NCI-H446 (cell line): Measurements from ENCODE around the gene PBX1.
A peak's percentile ranks its signal among the peaks of the same experiment; 100 is the strongest.
"Not testable (repeated sequence)": the region's sequence is repeated elsewhere in the genome, so short reads cannot be mapped to it uniquely, and the experiment has no call there.

Experiments used
- DNase-seq, 2 experiments: peaks; one replicate each; lab custom pipeline; 2025; lab: John Stamatoyannopoulos, UW

Gene PBX1

DNA sequence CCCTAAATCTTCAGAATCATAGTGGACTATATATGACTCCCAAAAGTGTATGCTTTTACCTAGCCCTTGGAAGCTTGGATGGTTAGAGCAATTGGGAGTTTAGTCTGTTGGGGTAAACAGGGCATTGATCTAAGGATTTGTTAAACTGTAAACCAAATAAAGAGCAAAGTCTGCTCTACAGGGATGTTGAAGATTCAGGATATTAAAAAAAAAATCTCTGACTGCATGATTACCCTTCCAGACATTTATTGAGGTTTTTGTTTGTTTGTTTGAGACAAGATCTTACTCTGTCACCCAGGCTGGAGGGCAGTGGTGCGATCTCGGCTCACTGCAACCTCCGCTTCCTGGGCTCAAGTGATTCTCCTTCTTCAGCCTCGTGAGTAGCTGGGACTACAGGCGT, 31.6 kb downstream of the PBX1 start:
- DNase-seq, result no peak

GRCh38 chr1:164591858-164592257, 32.9 kb downstream of the PBX1 start:
- peak in 1 of 2 experiments; percentile 27 for DNase-seq

- DNase-seq, result no peak
These were observed 33.6 kb downstream of the PBX1 start for GRCh38 chr1:164592634-164593033.

DNA sequence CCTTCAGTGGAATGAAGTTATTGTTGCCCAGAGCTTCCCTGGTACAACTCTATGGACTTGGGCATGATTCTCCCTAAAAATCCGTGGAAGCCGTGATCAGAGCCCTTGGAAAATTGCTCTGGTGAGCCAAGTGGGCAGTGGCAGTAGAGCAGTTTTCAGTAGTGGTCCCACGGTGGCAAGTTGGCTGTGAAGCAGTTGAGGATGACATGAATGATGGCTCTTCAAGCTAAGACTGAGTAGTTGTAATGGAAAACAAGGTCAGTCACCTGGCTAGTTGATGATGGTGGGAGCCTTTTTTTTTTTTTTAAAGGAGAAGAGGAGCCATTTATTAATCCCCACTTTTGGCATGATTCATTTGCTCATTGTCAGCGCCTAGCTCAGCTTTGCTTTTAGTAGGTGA, 36.2 kb downstream of the PBX1 start:
- DNase-seq, result no peak

DNA sequence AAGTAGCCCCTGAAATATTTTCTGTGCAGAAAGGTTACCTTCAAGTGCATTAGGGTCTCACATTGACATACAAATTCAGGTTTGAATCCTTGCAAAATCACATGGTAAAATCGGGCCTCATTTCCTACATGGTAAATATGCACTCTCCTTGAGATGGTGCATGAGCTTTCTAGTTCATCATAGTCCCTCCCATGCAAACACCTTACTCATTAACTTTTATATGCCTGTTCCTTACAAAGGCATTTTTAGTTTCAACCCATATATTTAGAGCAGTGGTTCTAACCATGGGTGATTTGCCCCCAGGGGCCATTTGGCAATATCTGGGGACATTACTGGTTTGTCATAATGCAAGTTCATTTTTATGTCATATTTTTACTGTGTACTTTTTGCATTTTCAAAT, 37.2 kb downstream of the PBX1 start:
- no peak for DNase-seq

- no peak for DNase-seq
These were observed 39.7 kb downstream of the PBX1 start for GRCh38 chr1:164598719-164599118.

DNA sequence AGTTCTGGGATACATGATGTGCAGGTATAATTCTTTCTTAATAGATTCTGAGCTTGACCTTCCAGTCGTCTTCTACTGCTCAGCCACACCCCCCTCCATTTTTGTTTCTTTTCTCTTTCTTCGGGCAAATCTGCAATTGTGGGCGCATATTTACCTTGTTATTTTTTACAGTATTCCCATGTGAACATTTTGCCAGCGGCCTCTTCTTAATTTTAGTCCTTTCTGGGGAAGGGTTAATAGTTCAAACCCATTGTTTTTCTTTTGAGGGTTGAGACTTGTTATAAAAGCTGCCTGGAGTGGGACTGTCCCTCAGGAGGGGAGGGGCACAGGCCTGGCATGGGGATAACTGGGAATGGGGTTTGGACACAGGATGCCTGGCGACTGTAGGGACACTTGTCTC, 40.3 kb downstream of the PBX1 start:
- DNase-seq, result no peak

GRCh38 chr1:164601399-164602100, 42.6 kb downstream of the PBX1 start:
- no peak for DNase-seq

- DNase-seq, result no peak
These were observed 43.1 kb downstream of the PBX1 start for GRCh38 chr1:164602101-164602422.

GRCh38 chr1:164602480-164603093, 43.6 kb downstream of the PBX1 start:
- DNase-seq, result peak; percentile 63 to 89

GRCh38 chr1:164603805-164604204, 44.8 kb downstream of the PBX1 start:
- not testable (repeated sequence) for DNase-seq

- DNase-seq, result no peak
These were observed 45.6 kb downstream of the PBX1 start for GRCh38 chr1:164604541-164604940.

DNA sequence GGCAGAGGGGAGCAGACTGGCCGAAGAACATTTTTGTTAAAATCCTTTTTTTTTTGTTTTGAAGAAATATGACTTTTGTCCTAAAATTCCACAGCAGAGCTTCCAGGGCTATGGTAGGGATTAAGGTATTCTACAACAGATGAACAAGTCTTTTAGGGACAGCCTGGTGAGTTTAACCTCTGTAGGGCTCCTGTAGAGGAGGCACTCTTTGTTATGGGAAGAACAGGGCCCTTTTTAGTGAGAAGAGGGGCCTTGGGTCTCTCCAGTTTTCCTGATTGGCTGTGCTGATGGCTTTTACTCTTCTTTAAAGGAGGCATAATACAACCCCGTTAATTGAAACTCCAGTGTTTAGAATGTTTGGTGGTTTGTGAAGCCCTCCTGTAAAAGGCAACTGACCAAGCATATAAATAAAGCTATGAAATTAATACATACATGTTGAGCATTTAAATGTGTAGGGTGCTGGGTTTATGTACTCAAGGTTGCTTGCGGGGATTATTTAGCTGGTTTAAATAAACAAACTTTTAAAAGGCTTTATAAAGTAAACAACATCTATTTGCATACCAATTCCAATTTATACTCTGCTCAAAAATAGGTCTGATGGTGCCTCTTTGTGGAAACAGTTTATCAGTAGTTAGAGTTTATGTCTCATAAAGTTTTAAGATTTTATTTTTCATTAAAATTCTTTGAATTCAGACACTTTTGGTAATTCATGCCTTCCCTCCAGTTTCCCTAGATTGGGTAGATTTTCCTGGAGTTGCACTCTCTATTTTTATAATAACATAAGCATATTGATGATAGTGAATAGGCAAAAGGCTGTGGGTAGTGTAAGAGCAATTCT, 46.5 kb downstream of the PBX1 start:
- no peak for DNase-seq

DNA sequence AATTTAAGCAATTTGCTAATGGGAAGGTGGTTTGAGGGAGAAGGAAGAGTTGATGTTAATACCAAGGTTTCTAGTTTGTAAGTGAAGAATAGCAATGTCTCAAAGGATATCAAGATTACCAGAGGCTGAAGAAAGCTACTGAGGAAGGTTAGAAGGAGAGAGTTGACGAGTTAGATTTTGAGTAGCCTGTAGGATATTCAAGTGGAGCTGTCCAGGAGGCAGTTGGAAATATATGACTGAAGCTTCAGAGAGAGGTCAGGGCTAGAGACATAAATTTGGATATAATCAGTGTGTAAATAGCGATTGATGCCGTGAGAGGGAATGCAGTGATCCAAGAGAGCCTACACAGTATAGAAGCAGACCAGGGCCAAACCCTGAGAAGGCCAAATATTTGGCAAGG, 48.4 kb downstream of the PBX1 start:
- DNase-seq, result peak in 1 of 2 experiments; percentile 50

DNA sequence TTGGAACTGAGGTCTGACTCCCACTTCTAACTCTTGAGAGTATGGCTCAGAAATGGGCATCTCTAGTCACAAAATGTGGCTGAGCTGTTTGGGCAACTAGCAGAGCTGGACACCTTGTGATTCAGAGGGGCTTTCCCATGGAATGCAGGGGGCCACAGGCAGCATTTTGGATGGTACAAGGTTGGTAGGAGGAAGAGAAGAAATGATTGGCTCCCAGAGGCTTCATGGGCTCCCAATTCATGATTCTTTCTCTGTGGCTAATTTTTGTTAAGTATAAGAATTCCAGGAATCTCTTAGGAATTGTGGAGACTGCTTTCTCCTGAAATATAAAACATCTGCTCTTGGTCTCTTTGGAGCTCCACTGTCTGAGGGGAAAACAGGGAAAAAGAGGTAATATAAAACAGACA, 49.7 kb downstream of the PBX1 start:
- no peak for DNase-seq

DNA sequence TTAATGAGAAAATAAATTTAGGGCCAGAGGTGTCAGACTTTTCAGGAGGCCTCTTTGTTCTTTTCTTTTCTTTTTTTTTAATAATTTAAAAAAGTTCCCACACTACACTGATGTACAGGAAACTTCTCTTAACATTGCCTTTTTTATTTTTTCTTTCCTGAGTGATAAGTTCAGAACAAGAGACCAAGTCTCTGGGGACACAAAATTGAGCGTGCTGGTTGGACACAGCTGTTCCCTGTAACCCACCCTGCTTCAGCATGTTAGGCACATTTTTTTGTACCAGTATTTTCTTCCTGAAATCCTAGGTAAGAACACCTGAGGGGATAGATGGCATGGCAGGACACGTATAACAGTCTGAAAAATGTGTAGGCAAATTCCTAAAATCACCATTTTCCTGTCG, 50.1 kb downstream of the PBX1 start:
- no peak for DNase-seq

- peak; percentile 11 to 61 for DNase-seq
These were observed 51.7 kb downstream of the PBX1 start for GRCh38 chr1:164610538-164611222.

DNA sequence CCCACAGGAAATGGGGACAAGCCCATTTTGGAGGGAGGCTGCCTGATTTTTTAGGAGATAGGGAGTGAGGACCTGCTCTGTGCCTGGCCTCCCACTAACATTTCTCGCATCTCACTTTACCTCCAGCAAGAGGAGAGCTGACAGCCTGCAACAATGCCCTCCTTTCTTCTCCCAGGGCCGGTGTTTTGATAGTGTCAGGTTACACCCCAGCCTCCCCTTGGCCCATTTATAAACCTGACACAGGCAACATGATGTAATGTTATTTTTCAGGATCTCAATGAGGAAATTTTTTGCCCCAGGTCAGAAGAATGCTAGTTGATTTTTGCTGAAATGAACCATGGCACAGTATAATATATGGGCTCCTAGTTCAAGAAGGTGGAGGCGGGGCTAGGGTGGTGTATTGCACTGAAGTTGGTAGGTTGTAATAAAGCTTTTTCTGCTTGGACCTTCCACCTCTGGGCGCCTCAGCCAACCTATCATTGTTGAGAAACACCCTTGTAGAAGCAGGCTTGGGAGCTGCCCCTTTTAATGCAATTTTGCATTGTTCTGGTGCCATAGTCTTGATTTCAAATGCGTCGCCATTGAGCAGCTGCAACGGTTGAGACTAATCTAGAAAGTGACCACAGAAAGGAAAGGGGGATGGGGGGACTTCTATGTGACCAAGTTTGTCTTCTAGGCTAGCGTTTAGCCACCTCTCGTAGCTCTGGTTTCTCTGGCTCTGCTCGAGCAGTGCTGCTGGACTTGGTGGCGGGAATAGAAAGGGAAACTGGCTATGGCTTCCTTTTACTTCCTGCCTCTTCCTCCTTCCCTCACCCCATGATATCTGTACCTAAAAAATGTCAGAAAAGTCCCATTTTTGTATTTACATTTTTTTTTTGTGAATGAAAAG, 53.0 kb downstream of the PBX1 start:
- peak in 1 of 2 experiments; percentile 27 for DNase-seq

DNA sequence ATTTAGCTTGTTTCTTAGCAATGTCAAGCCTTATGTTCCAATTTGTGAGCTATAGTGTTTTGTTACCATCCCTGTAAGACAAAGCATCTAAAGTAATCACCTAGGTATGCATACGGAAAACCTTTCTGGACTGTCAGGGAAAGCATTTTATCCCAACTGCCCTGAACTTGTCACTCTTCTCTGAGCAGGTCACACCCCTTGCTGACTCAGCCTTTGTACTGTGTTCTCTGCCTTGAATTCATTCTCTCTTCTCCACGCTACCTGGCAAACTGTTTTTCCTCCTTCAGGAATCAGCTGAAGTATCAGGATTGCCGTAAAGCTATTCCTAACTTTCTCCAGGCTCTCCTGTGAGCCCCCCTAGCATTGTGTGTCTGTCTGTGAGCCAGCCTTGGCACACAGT, 54.2 kb downstream of the PBX1 start:
- no peak for DNase-seq

DNA sequence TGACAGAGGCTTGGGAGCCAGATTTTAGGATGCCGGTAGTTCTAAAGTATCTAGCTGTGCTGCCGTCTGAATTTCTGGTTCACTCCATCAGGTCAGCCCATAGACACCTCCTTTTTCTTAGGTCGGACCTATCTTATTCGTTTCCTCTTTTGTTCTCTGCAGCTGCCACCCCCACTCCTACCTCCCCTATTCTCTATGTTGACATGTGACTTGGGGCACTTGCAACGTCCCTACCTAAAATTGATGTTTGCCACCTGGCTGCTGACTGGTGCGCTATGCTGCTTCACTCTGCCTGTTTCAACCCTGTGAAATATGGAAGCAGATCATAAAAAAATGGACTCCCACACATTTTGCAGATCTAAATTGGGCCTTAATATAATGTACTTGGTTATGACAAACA, 55.3 kb downstream of the PBX1 start:
- no peak for DNase-seq

DNA sequence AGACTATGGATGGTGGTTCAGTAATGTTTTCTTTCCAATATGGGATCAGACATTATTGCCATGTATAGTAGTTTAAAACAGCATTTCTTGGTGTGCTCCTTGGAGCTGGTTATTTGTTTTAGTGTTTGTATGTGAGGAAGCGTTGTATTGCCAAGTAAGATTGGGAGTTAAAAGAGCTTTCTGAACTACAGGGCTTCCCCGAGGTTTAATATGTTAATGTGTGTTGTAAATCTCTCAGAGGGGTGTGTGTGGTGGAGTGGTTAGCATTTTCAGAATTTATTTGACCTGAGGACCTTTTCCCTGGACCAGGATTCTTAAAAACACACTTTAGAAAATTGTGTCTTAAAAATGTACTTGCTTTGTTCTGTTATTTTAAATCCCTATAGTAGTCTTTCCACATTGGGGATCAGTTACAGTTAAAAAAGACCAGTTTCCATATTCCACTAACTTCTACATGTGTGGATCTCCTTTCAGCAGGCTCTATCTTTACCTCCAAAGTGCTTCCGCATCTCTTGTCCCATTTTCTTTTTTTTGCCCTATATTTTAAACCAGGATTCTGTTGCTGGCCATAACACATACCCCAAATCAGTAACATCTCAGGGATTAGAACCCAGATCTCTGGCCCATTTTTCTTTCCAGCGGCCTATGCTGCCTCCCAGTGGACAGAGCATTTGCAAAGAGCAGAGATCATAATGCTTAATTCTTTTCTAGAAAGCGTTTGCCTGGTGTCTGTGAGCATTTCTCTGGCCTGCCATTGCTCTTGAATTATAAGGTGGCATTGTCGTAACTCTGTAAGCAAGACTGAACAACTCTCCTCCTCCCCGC, 58.6 kb downstream of the PBX1 start:
- DNase-seq, result peak; percentile 15 to 63
